OCI-LY3 (cell line): ENCODE results near the gene RPN2.

Experiments used
- EZH2phosphoT487 ChIP-seq: fragments of 200-600 bp; shearing (Covaris generic); IDR thresholded peaks from 2 replicates; pipeline ENCODE4 v1.6.1; 2018; ENCODE audit warnings: antibody characterized with exemption, mixed run types, low read depth
- TF ChIP-seq, protein P1 (sequence below): fragments of 200-600, 300-600 bp; sonication (generic); IDR thresholded peaks from 2 replicates; pipeline ENCODE4 v1.5.1; 2014; ENCODE audit warnings: antibody characterized with exemption, low read length, low read depth

DNA sequence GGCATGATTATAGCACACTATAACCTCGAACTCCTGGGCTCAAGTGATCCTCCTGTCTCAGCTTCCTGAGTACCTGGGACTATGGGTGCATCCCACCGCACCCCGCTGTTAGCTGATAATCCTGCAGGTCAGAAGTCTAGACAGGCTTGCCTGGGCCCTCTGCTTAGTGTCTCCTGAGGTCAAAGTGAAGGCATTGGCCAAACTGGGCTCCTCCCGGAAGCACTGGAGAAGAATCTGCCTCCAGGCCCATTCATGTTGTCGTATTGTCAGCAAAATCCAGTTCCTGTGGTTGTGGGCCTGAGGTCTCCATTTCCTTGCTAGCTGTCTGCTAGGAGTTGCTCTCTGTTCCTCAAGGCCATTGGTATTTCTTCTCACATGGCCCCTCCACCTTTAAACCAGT is 6.6 kb downstream of the RPN2 start:
- TF ChIP-seq, protein P1, sequence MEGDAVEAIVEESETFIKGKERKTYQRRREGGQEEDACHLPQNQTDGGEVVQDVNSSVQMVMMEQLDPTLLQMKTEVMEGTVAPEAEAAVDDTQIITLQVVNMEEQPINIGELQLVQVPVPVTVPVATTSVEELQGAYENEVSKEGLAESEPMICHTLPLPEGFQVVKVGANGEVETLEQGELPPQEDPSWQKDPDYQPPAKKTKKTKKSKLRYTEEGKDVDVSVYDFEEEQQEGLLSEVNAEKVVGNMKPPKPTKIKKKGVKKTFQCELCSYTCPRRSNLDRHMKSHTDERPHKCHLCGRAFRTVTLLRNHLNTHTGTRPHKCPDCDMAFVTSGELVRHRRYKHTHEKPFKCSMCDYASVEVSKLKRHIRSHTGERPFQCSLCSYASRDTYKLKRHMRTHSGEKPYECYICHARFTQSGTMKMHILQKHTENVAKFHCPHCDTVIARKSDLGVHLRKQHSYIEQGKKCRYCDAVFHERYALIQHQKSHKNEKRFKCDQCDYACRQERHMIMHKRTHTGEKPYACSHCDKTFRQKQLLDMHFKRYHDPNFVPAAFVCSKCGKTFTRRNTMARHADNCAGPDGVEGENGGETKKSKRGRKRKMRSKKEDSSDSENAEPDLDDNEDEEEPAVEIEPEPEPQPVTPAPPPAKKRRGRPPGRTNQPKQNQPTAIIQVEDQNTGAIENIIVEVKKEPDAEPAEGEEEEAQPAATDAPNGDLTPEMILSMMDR = no peak
- no peak for TF ChIP-seq EZH2phosphoT487
